Brain microvascular endothelial cell (primary cell): ENCODE results near the gene NDUFAB1.

Source experiments
- DNase-seq: peaks from one replicate; pipeline ENCODE4 v3.0.0-alpha.2; 2020
- H3K27ac ChIP-seq: fragments of 250-450 bp; sonication (Bioruptor Pico); 2 replicates; pipeline ENCODE4 v1.5.1; 2020; ENCODE audit warnings: mild to moderate bottlenecking, moderate library complexity
- H3K27me3 ChIP-seq: fragments of 250-450 bp; sonication (Bioruptor Pico); replicated peaks from 2 replicates; pipeline ENCODE4 v1.5.1; 2020; ENCODE audit warnings: mild to moderate bottlenecking
- H3K36me3 ChIP-seq: fragments of 250-450 bp; sonication (Bioruptor Pico); replicated peaks from 2 replicates; pipeline ENCODE4 v1.5.1; 2020; ENCODE audit warnings: mild to moderate bottlenecking
- H3K4me3 ChIP-seq: 2 replicates; pipeline ENCODE4 v1.5.1; 2011; ENCODE audit warnings: low read depth, mild to moderate bottlenecking, control low read depth, low read length, moderate library complexity
- CTCF ChIP-seq: IDR thresholded peaks from 2 replicates; pipeline ENCODE4 v1.5.1; 2011; ENCODE audit warnings: low read depth, mild to moderate bottlenecking, moderate library complexity, low read length, control low read depth, inconsistent platforms; ENCODE audit errors: missing control alignments
- in situ Hi-C: cut with HindIII; loops from 2 replicates; pipeline ENCODE4 v1.10.0; 2017; ENCODE audit warnings: low sequenced_read_pairs, low pct_ligation_motif_present

Gene NDUFAB1

DNA sequence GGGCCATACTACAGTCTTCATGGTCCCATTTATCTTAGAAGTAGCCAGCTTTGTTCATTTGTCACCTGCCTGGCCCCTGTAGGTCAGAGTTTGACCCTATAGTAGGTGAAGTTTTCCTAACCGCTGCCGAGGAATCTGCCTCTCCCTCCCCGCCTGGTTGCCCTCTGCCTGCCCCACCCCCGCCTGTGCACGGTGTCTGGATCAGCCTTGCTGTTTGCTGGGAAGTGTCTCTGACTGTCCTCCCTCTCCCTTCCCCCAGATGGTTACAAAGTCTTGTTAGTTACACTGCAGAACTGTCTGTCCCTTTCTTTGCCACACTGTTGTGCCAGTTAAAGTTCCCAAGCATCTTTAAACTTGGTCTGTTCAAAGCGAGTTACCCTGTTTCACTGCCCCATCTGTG lies 32.9 kb downstream of the NDUFAB1 start:
- DNase-seq: no peak
- Histone ChIP-seq H3K27ac (no peak overlapping the region), H3K4me3 (no peak overlapping the region), H3K27me3 (no peaks in the 10 kb centered on the region), H3K36me3 (peaks cover 67% of the 10 kb centered on the region)
- no peak for TF ChIP-seq CTCF
- in situ Hi-C loops: no loop called here

DNA sequence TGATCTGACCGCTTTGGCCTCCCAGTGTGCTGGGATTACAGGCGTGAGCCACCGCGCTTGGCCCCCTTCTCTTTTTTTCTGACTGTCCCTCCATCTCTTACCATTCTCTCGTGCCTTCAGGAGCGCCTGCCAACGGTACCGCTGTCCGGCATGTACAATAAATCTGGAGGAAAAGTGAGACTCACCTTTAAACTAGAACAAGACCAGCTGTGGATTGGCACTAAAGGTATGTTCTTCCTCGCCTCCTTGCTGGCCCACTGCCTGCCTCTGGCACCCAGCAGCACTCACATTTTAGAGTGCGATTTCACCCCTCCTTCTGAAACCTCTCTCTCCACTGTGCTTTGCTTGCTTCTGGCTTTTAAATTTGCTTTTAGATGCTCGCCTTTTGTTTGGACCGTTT lies 33.6 kb downstream of the NDUFAB1 start:
- no peak for DNase-seq
- no peak overlapping the region for H3K27ac ChIP-seq
- TF ChIP-seq CTCF: no peak
- no peaks in the 10 kb centered on the region for H3K27me3 ChIP-seq
- H3K4me3 ChIP-seq: no peak overlapping the region
- peaks cover 63% of the 10 kb centered on the region for H3K36me3 ChIP-seq
- in situ Hi-C loops: no loop called here

DNA sequence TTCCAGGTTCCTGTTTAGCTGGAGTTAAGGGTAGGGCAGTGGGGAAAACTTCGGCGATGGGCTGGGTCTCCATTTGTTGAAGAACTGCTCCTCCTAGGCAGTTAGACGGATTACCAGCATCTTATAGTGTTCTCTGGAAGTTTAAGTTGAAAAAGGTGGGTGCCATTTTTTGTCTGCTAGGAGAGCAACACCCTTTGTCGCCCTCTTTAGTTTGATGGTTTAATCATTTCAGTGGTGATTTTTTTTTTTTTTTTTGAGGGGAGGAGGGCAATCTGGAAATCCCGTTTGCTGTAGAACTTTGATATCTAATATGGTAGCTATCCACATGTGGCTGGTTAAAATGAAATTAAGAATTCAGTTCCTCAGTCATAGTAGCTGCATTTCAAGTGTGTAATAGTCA lies 34.5 kb downstream of the NDUFAB1 start:
- H3K4me3 ChIP-seq: no peak overlapping the region
- no peak for TF ChIP-seq CTCF
- DNase-seq: no peak
- peaks cover 55% of the 10 kb centered on the region for H3K36me3 ChIP-seq
- no peak overlapping the region for H3K27ac ChIP-seq
- in situ Hi-C loops: no loop called here
- H3K27me3 ChIP-seq: no peaks in the 10 kb centered on the region

DNA sequence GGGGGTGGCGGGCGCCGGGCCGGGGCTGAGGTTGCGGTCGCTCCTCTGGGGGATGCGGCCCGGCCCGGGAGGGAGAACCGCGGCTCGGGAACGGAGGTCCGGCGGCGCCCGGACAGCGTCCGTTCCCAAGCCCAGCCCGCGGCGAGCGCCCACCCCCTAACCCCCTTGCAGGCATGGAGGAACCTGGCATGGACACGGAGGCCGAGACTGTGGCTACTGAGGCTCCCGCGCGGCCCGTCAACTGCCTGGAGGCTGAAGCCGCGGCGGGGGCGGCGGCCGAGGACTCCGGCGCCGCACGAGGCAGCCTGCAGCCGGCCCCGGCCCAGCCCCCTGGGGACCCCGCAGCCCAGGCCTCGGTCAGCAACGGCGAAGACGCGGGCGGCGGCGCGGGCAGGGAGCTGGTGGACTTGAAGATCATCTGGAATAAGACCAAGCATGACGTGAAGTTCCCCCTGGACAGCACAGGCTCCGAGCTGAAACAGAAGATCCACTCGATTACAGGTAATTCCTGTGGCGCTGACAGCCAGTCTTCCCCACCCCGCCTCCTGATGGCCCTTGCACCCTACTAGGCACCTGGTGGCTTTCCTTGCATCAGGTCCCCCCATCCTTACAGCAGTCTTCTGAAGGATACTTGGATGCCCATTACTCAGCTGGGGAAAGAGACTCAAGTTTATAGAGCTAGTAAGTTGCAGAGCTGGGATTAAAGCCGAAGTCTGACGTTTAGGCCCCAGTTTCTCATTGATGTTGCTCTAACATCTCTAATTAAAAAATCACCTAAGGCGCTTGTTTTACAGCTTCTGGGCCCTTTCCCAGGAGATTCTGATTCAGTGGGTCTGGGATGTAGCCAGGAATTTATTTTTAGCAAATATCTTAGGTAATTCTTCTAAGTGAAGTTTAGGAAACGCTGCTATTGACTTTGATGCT lies 38.1 kb downstream of the NDUFAB1 start:
- in situ Hi-C loops: no loop called here
- Histone ChIP-seq H3K4me3 (peak overlapping the region; percentile 92), H3K27ac (peak overlapping the region; percentile 94), H3K36me3 (peaks cover 30% of the 10 kb centered on the region), H3K27me3 (no peaks in the 10 kb centered on the region)
- no peak for TF ChIP-seq CTCF
- peak; percentile 5 for DNase-seq

- in situ Hi-C loops: no loop called here
- Histone ChIP-seq H3K36me3 (peaks cover 21% of the 10 kb centered on the region), H3K27ac (peak within 1 kb of the TSS; percentile 94), H3K27me3 (no peaks in the 10 kb centered on the region), H3K4me3 (peak within 1 kb of the TSS; percentile 92)
- TF ChIP-seq CTCF: peak; percentile 88
- peak; percentile 99 for DNase-seq
These were observed 39.0 kb downstream of the NDUFAB1 start, which contains the start of the genes EARS2 and UBFD1 for GRCh38 chr16:23556881-23557778. EARS2 (minus strand) TSS chr16:23557350; CDS start chr16:23557343, 7 bp downstream. UBFD1 (plus strand) TSS chr16:23557727; CDS start chr16:23557743, 16 bp downstream.
